COR-L47 (cell line): Measurements from ENCODE around the gene AGAP1.

Experiments
- DNase-seq: peaks from one replicate; lab custom pipeline; 2025; lab: John Stamatoyannopoulos, UW

The AGAP1 gene

DNA sequence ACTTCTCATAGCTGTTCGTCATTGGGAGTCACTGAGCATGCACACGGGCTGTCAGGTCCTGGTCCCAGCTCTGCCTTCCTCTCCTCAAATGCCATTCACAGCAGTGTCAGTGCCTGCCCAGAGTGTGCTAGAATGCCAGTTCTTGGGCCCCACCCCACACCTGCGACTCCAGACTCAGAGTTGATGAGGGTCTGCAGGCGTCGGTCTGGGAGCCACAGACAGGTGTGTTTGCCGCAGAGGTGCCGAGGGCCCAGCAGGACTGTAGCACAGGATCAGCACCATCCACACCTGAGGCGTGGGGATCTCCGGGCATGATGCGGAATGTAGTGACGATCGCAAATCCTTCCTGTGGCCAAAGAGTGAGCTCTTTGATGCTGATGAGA lies 56.5 kb downstream of the AGAP1 start:
- no peak for DNase-seq

DNA sequence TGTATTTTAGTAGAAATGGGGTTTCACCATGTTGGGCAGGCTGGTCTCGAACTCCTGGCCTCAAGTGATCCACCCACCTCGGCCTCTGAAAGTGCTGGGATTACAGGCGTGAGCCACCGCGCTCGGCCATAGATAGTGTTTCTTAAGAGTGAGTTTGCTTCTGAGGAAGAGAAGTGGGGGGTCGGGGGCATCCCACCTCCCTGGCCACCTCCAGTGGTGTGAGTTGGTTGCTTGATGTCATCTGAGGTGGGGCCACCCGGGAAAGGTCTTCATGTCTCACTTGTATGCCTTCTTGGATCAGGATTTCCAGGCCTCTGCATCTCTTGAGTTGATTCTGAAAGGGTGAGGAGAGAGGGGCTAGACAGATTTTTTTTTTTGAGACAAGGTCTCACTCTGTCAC lies 57.1 kb downstream of the AGAP1 start:
- no peak for DNase-seq

DNA sequence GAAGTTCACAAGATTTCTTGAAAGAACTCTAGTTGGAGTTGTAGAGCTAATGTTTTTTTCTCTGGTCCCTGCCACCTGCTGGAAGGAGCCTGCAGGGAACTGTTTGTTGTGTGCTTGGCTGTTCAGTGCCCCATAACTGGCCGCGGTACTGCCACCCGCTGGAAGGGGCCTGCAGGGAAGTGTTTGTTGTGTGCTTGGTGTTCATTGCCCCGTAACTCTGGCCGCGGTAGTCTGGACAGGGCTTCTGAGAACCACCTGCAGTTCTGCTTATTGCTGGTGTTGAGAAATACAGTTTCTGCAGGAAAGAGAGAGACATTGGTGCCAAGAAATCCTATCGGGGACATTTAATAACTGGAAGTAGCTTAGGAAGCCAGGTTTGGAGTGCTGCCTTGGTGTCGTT lies 58.1 kb downstream of the AGAP1 start:
- peak; percentile 40 for DNase-seq

DNA sequence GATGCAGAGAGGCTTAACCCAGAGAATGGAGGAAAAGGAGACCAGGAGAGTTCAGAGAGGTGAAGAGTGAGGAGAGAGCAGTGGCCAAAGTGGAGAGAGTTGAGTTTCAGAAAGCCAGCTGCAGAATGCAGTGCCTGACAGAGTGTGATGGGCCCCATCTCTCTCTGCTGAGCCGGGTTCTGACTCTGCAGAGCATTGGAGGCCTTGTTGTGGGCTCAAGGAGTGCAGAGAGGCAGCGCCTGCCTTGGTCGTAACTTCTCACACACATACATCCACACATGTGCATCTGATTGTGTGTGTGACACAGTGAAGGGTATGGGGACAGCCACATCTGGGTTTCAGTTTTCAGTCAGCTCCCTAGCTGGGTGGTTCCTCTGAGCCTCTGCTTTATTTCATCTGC lies 58.8 kb downstream of the AGAP1 start:
- DNase-seq: no peak

DNA sequence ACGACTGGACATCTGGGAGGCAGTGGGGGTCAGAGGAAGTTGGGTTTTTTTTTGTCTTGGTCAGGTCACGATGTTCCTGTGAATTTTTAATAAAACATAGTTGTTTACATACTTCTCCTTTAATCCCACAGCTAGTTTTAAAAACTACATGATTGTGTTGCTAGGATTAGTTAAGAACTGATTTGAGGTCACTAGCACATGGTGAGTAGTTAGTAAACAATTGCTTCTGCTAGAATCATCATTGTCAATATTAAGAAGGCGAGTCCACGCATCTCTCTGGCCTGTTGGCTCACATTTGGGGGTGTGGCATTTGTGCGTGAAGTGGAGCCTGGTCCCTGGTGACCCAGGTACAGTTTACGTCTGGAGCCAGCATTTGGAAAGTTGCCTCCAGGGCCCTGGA lies 59.4 kb downstream of the AGAP1 start:
- DNase-seq: no peak

DNA sequence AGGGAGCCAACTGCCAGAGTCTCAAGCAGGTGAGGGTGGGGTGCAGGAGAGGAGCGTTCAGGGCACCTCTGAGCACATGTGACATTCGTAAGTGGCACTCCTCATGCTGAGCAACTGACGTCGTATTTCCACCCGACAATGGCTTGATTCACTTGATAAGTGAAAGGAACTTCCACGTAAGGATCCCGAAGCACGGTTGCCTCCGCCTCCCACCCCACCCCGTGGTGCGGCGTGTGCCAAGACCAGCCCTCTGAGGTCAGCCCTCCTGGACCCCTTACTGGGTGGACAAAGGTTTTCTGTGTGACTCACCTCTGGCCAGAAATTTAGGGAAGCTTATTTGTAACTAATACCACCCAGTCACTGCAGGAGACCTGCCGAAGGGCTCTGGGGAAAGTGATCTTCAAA lies 59.9 kb downstream of the AGAP1 start:
- DNase-seq: no peak

DNA sequence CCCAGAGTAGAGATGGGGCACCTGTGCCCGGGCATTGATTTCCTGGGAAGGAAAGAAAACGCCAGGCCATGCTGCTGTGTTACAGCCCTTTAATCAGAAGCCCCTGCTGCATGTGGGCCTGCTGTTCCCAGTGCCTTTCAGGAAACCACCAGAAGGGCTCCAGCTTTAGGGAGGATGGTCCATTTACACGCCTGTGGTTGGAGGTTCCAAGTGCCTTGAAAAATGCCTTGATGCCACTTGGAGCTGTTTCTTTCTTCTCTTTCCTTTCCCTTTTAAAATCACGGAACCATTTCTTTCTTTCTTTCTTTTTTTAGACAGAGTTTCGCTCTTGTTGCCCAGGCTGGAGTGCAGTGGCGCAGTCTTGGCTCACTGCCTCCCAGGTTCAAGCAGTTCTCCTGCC lies 60.5 kb downstream of the AGAP1 start:
- DNase-seq: no peak

DNA sequence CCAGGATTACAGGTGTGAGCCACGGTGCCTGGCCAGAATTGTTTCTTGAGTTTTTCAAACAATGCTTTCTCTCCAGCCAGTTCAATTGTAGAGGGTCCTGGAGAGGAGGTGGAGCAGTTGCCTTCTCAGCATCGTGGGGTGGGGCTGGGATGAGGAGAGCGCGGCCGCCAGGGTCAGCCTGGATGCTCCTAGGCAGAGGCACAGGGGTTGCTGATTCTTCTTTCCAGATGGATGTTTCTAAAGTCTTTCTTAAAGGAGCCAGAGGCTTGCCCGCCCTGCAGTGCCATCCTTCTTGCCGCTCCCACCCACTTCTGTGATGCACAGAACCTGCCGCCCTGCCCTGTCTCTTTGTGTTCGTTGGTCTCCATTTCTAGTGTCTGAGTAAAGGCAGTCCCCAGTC lies 61.1 kb downstream of the AGAP1 start:
- no peak for DNase-seq

DNA sequence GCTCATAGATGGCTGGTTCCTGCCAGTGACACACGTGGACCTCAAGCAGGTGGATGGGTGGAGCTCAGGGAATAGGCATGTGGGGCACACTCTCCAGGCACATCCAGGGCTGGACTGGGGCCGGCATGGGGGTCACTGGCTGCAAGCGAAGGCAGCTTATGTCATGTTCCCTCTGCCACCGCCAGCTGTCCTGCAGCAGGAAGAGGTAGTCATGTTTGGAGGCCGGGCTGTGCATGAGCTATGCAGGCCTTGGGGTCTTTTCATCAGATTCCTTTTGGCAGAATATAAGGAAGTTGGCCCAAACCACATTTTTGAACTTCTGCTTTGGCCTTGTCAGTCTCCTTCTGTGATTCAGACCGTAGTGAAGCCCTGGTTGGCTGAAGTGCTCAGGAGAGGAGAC lies 61.5 kb downstream of the AGAP1 start:
- DNase-seq: no peak

DNA sequence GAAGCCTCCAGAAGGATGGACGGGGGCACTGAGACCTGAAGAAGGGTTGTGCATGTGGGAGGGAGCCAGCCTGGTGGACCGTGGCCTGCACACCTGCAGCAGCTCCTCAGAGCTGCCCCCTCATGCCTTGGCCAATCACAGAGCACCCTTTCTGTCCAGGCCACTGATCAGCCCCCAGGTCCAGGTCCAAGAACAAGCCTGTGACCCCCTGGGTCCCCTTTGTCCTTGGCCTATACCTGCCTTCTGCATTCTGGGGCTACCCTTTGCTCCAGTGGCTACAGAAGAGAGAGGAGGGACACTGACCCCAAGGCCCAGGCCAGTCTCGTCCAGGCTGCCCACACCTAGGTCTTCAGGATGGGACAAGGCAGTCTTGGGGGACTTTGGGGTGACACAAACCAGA lies 62.2 kb downstream of the AGAP1 start:
- DNase-seq: no peak

DNA sequence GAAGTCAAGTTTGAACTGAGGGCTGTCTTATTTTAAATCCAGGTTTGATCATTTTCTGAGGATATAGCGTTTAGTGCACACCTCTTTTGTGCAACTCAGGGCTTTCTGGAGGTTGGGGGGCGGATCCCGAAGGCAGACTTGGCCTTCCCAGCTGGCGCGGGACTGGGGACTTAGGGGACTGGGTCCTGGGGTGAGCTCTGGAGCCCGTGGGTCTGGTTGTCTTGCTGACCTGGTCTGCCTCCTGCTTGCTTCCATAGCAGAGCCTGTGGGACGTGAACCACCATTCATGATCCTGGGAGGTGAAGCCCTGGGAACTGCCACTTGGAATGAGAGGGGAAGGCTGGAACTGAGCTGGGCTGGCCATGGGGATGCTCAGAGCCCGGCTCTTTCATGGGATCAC lies 63.1 kb downstream of the AGAP1 start:
- no peak for DNase-seq

DNA sequence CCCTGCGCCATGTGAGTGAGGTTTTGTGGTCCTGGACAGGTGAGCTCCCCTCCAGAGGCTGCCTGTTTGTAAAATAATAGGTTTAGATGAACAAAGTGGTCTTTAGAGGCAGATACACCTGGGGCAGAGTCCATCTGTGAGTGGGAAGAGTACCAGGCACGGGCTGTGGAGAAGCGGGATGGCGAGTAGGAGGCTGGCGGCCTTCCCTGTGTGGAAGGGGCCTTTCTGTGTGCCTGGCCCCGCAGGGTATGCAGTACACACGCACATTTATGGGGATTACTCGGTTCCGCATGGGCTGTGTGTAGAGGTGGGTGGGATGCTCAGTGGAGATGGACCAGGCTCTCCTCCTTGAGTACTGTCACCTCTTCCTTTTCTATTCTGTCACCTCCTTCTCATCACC lies 64.1 kb downstream of the AGAP1 start:
- no peak for DNase-seq

DNA sequence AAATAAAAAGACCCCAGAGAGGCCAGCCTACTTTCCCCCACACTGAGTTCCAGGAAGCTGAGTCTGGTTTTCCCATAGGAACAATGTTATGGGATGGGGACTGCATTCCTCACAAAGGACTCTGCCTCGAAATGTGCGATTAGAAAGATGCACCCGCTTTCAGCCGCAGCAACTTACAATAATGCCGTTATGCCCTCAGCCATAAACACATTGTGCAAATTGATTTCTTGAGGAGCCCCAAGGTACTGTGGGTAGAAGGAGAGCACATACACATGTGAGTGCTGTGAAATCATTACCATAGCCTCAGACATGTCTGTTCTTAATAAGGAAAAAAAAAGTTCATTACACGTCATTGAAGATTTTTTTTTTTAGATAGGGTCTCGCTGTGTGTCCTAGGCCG lies 64.7 kb downstream of the AGAP1 start:
- no peak for DNase-seq

DNA sequence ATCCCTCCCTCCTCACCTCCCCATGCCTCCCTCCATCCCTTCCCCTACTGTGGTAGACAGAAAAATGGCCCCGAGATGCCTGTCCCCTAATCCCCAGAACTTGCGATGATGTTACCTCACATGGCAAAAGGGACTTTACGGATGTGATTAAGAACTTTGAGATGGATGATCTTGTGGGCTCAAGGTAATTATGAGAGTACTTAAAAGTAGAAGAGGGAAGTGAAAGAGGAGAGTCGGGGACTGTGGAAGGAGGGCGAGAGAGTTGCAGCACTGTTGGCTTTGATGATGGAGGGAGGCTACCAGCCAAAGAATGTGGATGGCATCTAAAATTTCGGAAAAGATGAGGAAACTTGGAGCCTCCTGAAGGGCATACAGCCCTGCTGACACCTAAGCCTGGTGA lies 66.5 kb downstream of the AGAP1 start:
- no peak for DNase-seq

DNA sequence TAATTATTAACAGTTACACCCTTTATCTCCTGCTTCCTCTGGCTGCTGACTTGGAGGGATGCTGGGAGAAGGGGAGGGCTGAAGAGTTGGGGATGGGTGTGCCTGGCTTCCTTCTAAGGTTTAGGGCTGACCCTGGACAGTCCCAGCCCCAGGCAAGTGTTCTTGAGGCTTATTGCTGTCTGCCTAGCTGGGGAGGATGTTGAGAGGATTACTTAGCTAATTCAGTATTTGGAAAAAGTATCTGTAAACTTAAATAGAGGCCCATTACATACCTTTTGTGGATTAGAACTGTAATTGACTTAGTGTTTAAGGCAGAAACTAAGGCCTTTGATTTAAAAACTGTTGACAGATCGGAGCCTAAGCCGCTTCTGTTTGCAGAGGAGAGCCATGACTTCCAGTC lies 67.6 kb downstream of the AGAP1 start:
- no peak for DNase-seq

DNA sequence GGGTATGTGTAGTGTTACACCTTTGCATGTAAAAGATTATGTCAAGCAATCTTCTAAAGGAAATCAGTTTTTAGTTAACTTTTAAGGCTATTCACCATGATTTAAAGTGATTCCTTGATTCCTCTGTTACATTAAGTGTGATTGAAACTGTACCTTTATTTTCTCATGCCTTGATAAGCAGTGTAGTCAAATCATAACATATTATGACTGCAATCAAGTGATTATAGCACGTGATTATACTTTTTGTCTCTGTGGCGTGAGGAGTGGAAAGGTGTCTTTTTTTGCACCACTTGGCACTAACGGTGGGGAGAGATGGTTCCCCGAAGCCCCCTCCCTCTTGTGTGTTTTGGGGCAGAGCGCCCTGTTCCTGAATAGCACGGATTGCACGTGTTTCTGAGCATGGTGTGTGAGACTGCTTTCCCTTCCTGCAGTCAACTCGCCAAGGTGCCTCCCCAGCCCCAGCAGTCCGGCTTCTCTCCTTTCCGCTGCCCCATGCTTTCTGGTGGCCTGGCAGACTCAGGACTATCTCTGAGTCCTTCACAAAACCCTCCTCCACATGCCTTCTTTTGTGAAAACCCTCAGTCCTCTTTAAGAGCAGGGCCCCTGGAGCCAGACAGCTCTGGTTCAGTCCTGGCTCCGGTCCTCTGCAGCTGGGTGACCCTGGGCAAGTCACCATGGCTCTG lies 68.4 kb downstream of the AGAP1 start:
- no peak for DNase-seq

DNA sequence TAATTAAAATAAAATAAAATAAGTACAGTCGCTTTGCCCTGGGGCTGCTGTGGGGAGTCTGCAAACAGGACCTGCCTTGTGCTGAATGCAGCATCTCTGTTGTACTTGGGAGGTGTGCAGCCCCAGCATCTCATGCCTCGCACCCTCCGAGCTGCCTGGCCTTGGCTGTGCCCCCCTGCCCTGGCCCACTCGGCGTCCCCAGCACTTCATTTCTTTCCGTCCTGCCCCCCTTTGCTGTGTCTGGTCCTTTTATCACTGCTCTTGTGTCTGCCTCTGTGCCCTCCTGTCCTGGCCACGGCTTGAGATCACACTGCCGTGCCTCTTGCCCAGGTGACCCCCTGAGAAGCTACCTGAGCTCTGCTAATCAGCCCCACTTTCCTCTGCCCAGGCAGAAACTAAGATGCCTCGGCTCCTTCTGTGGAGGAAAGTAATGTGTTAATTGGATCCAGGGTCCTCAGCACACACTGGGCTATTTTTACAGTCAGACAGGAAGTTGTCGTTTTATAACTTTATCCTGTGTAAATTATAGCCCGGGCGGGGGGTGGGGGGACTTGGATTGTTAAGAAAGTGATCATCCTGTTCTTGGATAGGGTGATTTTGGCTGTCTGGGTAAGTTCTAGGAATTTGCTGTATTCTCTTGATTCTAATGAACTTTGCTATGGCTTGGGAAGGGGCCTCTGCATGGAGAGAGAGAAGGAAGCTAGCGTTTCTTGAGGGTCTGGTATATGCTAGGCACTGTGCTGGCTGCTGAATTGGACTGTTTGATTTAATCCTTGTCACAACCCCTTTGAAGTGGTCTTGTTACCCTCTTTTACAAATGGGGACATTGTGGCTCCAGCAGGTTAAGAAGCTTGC lies 69.4 kb downstream of the AGAP1 start:
- no peak for DNase-seq

DNA sequence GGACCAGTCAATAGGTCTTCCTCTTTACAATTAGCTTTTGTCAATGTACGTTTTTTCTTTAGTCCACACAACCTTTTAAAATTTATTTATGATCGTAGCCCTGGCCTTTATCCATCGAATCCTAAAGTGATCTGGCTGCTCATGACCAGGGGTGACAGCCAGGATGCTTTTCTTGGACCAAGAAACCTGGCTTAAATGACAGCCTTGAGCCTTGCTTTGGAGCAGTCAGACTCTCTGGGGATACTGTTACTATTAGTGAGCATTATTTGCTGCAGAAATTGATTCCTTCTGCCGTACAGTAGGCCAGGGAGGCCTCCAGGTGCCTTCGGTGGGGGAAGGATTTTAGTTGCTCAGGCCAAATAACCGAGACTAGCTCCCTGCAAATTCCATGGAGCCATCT lies 70.2 kb downstream of the AGAP1 start:
- DNase-seq: no peak

DNA sequence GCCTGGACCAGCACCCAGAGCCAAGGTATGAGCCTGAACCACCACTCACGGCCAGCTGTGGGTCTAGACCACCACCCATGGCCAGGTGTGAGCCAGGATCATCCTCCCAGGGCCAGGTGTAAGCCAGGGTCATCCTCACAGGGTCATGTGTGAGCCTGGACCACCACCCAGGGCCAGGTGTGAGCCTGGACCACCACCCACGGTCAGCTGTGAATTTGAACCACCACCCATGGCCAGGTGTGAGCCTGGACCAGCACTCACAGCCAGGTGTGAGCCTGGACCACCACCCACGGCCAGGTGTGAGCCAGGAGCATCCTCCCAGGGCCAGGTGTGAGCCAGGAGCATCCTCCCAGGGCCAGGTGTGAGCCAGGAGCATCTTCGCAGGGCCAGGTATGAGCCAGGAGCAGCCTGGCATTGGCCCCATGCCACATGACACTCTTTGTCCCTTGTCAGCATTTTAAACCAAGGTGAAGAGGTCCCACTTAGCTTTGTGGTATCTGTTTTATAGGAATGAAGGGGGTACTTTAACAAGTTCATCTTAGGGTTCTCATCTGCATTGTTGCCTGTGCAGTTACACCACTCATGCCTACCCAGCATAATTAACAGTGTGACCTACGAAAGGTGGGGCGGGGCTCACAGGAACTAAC lies 71.2 kb downstream of the AGAP1 start:
- DNase-seq: no peak

DNA sequence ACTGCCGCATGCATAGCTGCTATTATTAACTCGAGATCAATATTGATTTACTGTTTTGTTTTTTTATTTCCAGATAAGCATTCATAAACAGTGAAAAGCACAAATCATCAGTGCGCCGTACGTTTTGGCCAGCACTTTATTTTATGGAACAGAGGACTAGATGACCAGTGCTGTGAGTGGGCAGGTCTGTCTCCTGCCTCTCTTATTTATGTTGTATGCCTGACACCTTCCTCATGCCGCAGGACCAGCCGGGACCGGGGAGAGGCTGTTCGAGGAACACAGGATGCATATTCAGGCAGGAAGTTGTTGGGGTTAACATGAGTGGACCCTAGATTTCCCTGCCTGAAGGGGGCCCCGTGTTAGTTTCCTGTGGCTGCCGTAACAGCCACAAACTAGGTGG lies 72.6 kb downstream of the AGAP1 start:
- DNase-seq: no peak

DNA sequence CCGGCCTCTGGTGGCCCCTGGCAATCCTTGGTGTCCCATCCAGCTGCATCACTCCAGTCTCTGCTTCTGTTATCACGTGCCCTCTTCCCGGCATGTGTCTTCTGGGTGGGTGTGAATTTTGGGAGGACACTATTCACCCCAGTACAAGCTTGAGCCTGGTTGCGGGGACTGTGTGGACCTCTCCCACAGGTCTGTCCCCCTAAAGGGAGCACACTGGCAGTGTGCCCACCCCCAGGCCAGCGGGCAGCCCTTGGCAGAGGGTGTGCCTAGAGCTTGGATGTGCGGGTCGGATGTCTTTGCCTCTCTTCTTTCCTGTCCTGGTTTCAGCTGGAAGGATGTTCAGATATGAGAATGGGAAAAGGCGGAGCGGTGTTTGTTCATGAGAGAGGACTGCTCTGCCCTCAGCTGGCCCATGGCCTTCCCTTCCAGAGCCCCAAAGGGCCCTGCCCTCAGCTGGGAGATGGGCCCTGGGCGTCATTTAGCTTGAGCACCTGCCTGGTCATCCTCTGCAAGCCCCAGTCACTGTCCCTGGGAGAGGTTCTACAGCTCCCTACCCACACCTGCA lies 73.2 kb downstream of the AGAP1 start:
- no peak for DNase-seq

DNA sequence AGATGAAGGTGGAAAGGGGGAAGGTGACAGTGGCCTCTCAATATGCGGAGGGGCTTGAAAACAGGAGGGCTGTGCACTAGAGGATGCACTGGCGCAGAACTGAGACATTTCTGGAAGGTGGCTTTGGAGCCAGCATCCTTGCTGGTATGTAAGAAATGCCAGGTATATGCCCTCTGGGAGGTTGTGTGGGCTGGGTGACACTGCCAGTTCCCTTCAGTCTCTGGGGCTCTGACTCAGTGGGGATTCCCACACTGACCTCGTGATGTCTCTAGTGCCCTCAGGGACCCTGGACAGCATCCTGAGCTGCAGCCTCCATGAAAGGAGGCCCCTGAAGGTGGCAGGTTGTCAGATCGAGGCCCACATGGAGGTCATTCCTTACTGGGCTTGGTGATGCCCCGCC lies 74.0 kb downstream of the AGAP1 start:
- DNase-seq: no peak

DNA sequence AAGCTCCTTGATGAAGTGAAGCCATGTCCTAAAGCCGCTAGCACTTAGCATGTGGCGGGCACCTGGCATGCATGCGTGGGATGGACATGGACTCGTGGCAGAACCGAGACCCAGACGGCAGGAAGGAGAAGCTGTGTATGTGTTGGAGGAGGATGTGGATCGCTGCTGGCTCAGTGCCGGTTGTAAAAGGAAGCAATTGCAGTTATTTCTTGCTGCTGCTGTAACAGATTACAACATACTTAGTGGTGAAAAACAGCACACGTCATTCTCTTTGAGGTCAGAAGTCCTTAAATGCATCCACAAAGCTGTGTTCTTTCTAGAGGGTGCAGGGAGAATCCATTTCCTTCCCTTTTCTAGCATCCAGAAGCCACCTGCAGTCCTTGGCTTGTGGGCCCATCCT lies 74.6 kb downstream of the AGAP1 start:
- no peak for DNase-seq
